NCI-H2107 (cell line): ENCODE measurements around the gene CCDC57.

Experiments used
- DNase-seq: peaks from one replicate; lab custom pipeline; 2025; lab: John Stamatoyannopoulos, UW

Gene CCDC57

GRCh38 chr17:82235056-82235774 lies 22.6 kb upstream of the CCDC57 start:
- DNase-seq = no peak

DNA sequence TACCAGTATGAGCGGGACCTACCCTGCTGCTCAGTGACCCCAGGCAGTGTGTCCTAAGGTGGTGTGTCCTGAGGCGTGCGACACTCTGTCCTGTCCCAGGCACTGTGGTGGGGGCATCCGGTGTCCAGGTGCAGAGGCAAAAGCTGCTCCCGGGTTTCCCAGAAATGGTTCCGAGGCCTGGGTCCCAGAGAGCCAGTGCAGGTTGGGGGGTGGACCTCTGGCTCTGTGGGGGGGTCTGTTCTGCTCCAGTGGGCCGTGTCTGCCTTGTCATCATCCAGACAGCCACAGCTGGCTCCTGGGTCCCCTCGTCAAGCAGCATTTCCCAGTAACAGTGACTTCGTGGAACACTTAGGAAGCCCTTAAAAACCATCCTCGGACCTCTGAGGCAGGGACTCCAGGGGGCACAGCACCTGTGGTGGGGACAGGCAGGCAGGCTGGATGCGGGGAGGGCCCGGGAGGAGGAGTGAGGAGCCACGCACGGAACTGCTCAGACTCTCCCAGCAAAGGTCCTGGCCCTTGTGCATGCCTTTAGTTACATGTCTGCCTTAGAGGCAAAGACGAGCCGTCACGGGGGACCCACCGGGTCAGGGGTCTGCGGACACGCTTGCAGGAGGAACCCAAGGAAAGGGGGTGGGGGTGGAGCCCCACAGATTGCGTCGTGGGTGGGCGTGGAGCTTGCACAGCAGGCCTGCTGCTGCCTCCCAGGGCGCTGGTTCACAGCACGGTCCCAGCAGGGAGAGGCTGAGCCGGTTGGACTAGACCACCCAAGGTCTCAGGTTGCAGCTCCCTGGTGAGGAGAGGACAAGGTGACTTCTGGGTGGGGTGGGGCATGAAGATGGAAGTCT lies 21.8 kb upstream of the CCDC57 start:
- no peak for DNase-seq

DNA sequence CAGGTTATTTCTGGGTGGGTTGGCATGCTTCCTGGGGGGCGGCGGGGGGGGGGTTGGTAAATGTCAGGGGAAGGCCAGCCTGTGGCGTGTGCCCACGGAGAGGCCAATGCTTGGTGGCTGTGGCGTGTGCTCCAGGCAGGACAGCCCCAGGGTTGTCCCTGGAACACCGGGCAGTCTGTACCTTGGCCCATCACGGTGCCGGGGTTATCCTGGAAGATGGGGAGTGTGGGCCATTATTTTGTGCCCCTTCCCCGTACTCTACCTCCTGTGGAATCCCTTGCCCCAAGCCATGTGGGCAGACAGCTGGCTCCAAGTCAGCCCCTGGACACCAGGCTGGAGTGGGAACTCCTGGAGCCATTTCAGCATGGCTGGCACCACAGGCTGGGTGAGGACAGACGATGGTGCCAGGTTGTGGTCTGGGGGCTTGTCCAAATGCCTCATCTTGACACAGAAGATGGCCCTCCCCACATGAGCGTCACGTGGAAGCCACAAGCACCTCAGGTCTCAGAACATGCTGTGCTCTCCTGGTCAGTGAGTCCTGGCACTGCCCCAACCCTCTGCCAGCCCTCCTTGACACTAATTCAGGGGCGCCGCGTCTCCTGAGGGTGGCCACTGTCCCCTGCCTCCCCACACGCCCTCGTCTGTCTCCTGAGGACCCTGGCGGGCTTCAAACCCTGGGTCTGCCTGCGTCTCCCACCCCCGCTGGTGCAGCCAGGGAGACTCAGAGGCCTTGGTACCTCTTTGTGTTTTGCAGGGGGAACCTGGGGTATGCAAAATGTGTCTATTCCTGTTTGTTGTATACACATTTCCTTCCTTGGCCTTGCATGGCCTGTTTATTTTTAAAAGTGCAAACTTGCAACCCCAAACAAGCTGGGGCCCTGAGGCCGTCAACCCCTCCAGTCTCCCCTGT lies 20.5 kb upstream of the CCDC57 start:
- no peak for DNase-seq

DNA sequence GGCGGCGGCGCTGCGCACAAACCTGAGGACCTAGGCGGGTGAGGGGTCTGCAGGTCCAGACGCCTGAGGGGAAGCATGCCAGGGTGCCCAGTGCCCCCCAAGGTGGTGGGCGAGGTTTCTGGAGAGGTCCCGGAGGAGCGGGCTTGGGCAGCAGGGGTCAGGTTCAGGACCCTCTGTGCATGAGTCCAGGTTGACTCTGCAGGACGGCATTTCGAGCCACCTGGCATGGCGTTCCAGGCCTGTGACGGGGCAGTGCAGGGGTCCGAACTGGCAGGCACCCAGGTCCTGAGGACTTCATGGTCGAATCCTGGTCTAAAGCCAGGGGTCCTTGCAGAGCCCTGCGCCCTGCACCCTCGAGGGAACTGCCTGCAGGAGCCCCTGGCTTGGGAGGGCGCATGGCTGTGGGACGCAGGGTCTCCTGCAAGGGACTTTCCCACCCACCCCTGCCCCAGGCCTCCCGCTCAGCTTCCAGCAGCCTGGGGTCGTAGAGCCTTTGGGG lies 19.7 kb upstream of the CCDC57 start:
- no peak for DNase-seq

GRCh38 chr17:82231562-82232321 lies 19.1 kb upstream of the CCDC57 start:
- DNase-seq = no peak

DNA sequence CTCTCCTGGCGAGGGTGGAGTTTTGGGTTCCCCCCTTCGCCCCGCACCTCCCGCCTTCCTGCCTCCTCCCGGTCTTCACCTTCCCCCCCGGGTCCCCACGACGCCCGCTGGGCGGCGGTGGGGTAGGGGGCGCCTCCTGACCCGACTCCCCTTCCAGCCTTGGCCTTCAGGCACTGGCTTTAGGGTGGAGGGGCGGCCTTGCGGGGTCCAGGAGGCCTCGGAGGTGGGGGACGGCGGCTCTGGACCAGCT lies 18.6 kb upstream of the CCDC57 start:
- DNase-seq = no peak

- no peak for DNase-seq
Measured at GRCh38 chr17:82230609-82231311, 18.1 kb upstream of the CCDC57 start.

DNA sequence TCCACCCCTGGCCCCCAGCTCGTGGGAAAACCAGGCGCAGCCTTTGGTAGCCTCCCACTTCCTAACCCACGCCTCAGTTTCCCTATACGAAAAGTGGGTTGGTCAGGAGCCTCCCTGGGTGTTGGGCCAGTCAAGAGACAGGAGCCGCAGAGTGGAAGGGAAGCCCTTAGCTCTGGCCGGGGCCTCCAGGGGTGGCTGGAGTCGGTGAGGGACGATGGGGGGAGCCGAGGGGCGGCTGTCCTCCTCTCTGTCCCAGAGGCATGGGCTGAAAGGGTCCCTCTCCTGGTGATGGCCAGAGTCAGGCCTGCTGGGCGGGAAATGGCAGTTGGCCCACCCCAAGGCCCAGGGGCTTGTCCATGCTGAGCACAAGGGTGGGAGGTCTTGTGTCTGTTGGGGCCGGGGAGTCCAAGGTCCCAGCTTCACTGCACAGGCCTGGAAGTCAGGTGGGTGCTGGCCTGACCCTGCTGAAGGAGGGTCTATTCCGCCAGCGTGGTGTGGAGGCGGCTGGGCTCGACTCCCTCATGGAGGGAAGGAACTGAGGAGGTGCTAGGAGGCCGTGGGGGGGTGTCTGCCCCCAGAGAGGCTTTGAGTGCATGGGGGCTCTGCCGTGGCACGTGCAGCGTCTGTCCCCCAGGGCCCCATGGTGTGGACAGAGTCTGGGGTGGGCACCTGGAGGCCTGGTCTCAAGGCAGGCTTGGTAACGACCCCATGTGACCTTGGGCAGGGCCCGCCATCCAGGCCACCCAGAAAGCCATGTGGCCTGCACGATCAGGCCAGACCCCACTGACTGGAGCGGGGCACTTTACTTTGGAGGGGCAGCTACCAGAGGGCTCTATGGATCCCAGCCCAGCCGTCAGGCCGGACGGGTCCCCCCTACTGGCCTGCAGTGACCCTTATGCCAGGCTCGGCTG lies 17.3 kb upstream of the CCDC57 start:
- no peak for DNase-seq

DNA sequence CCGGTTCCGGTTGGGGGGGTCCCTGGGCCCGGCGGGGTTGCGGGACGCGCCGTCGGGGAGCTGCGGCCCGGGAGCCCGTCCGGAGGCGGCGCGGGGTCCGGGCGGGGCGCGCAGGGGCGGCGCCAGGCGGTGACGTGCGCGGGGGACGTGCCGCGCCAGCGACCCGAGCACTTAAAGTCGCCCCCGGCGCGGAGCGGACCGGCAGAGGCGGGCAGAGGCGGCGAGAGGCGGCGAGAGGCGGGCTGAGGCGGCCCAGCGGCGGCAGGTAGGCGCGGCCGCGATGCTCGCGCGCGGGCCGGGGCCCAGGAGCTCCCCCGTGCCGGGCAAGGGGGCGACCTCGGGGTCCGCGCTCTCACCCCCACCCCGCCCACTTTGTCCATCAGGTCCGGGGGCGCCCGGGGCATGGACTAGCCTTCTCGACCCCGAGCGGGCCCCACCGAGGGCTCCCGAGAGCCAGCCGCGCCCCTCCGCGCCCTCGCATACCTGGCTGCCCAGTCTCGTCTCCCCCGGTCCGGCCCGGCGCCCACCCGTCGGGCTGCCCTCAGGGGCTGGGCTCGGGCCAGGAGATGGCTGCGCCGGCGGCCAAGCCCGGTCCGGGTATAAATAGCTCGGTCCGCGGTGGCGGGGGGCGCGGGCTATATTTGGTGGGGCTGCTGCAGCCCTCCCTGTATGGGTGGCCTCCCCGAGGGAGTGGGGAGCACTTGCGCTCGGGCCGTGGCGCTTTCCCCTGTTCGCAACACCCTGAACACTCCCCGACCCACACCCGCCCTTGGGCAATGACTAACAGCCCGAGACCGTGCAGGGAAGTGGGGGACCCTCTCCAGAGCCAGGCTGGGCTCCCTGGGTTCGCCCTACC lies 16.4 kb upstream of the CCDC57 start, which contains the start of gene SLC16A3:
Gene SLC16A3, plus strand, starts transcription at position 201 of the 856 bp plus-strand sequence. CDS start 6,967 bp downstream, outside the sequence.
- DNase-seq = no peak

DNA sequence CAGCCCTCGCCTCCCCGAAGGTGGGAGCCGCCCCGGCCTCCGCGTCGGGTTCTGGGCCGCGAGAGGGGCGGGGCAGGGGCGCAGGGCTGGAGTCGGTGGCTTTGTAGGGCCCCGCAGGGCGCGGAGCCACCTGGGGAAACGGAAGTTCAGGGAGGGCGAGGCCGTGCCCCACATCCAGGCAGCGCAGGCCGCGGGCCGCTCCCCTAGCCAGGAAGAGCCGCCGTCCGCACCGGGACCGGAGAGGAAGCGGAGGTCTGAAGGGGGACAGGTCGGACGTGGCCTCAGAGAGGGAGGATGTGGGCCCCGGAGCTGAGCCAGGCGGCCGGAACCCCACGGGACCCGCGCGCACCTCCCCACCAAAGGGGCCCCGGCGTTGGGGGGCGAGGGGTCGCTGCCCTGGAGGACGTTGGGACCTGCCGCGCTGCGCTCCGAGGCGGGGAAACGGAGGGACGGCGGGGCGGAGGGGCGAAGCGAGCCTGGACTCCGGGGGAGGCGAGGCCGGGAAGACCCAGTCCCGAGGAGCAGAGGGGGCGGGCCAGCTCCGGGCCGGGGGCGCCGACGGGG lies 15.7 kb upstream of the CCDC57 start:
- no peak for DNase-seq

- DNase-seq = no peak
Measured at GRCh38 chr17:82227629-82228277, 15.1 kb upstream of the CCDC57 start.

DNA sequence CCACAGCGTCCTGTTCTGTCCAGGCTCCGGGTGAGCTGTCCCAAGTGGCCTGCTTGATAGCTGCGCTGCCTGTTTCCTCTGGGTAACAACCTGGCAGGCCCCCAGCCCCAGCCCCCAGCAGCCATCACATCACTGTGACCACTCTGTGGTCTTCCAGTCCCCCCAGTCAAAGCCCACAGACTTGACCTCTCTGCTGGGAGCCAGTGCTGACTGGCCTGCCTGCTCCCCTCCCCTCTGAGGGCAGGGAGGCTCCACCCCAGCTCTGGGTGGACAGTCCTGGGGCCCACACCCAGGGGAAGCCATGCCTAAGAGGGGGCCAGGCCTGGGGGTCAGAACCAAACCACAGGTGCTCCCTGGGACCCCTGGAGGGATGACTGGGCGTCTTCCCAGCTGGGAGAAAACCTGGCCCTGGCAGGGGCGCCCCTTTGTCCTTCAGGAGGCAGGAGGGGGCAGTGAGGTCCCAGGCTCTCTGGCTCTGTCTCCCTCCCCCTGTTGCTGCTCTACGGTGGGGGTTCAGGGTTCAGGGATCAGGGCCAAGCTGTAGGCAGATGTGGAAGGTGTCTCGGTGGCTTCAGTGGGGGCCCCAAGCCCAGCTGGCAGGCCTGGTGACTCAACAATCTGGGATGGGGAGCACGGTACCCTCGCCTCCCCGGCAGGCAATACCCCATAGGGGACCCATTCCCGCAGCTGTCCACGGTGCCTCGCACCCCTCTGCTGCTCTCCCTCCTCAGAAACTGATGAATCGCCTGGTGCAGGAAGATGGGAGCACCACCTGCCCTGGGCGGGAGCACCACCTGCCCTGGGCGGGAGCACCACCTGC lies 14.4 kb upstream of the CCDC57 start:
- no peak for DNase-seq

DNA sequence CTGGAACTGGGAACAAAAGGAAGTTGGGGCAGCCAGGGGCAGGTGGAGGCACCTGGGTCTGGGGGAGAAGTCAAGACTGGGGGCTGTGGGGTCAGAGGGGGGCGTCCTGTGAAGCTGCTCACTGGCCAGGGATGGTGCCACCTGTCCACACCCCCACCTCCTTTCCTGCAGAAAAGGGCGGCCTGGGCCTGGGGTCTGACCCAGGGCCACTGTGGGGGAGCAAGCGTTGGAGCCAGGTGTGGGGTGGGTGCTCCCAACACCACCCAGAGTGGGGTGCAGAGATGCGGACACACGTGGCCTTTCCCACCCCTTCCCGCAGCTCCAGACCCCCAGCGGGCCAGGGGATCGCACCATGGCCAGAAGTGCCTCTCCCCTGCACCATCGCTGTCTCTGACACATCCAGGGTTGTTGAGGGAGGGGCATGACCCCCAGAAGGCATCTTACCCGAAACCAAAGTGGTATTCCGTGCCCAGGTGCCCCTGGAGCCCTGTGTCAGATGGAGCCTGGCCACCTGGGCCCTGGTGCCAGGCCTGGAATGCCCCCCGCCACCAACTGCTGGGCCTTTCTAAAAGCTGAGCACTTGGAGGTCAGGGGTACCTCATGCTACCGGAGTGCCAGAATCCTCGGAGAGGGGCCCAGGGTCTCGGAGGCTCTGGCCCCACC lies 13.6 kb upstream of the CCDC57 start:
- DNase-seq = no peak

GRCh38 chr17:82225368-82226029 lies 12.9 kb upstream of the CCDC57 start:
- DNase-seq = no peak

- DNase-seq = no peak
Measured at GRCh38 chr17:82224666-82225065, 12.0 kb upstream of the CCDC57 start.

- no peak for DNase-seq
Measured at GRCh38 chr17:82223517-82223916, 10.9 kb upstream of the CCDC57 start.
